NCI-H187 treated with DMSO at 0.1 percent for 48 hours (cell line): ENCODE measurements around the gene P2RY8.
"Not testable (repeated sequence)": the region's sequence is repeated elsewhere in the genome, so short reads cannot be mapped to it uniquely, and the experiment has no call there.

ENCODE experiments used
- DNase-seq: peaks from one replicate; lab custom pipeline; 2025; lab: John Stamatoyannopoulos, UW

The P2RY8 gene

GRCh38 chrX:1444561-1445500 lies 92.2 kb downstream of the P2RY8 start:
- no peak for DNase-seq

GRCh38 chrX:1443496-1444075 lies 93.4 kb downstream of the P2RY8 start:
- no peak for DNase-seq

GRCh38 chrX:1442724-1443367 lies 94.1 kb downstream of the P2RY8 start:
- DNase-seq: no peak

GRCh38 chrX:1442016-1442665 lies 94.8 kb downstream of the P2RY8 start:
- DNase-seq: no peak

GRCh38 chrX:1440506-1440905 lies 96.5 kb downstream of the P2RY8 start:
- no peak for DNase-seq

- no peak for DNase-seq
Measured at GRCh38 chrX:1435241-1435895, 101.6 kb downstream of the P2RY8 start.

GRCh38 chrX:1434871-1435240 lies 102.1 kb downstream of the P2RY8 start:
- no peak for DNase-seq

- no peak for DNase-seq
Measured at GRCh38 chrX:1433646-1434357, 103.2 kb downstream of the P2RY8 start.

- no peak for DNase-seq
Measured at GRCh38 chrX:1430451-1430850, 106.5 kb downstream of the P2RY8 start.

GRCh38 chrX:1427756-1428155 lies 109.2 kb downstream of the P2RY8 start:
- DNase-seq: no peak

GRCh38 chrX:1426321-1426720 lies 110.7 kb downstream of the P2RY8 start:
- DNase-seq: not testable (repeated sequence)

GRCh38 chrX:1425381-1425780 lies 111.6 kb downstream of the P2RY8 start:
- DNase-seq: no peak

GRCh38 chrX:1424147-1424851 lies 112.7 kb downstream of the P2RY8 start:
- no peak for DNase-seq

GRCh38 chrX:1423215-1423614 lies 113.8 kb downstream of the P2RY8 start:
- DNase-seq: no peak

GRCh38 chrX:1422135-1422465 lies 114.9 kb downstream of the P2RY8 start:
- no peak for DNase-seq

GRCh38 chrX:1421433-1422134 lies 115.4 kb downstream of the P2RY8 start:
- DNase-seq: no peak

- no peak for DNase-seq
Measured at GRCh38 chrX:1420371-1420770, 116.6 kb downstream of the P2RY8 start.

- no peak for DNase-seq
Measured at GRCh38 chrX:1419545-1420355, 117.2 kb downstream of the P2RY8 start.

GRCh38 chrX:1418901-1419544 lies 118.0 kb downstream of the P2RY8 start:
- no peak for DNase-seq
